ENCODE results near the gene EME2.

DNA sequence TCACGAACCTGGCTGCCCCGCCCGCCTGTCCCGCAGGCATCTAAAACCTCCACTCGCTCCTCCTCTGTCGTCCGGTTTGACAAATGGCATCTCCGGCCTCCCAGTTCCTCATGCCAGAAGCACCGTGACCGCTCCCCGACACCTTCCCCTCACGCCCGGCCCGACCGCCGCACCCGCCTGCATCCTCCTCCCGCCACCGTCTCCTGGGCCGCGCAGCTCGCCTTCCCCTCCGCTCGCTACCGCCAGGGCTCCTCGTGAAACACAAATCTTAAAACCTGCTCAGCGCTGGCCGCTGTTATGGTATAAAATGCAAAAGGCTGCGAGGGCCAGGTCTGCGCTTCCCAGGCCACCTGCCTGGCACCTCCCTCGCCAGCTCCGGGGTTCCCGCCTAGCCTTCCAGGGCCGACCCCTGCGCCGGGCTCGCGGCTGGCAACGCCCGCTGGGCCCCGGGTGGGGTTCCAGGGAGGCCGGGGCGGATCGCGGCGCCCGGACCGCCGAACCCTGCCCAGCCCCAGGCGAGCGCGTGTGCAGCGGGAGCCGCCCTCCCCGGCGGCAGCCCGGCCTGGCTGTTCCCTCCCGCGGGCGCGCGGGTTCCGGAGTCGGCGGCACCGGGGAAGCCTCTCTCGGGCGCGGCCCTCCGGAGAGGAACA, 9.3 kb downstream of the EME2 start:
- no peak for TF ChIP-seq POLR2AphosphoS5 (IDR thresholded peaks at IDR 0.05)
- TF ChIP-seq, protein P1, sequence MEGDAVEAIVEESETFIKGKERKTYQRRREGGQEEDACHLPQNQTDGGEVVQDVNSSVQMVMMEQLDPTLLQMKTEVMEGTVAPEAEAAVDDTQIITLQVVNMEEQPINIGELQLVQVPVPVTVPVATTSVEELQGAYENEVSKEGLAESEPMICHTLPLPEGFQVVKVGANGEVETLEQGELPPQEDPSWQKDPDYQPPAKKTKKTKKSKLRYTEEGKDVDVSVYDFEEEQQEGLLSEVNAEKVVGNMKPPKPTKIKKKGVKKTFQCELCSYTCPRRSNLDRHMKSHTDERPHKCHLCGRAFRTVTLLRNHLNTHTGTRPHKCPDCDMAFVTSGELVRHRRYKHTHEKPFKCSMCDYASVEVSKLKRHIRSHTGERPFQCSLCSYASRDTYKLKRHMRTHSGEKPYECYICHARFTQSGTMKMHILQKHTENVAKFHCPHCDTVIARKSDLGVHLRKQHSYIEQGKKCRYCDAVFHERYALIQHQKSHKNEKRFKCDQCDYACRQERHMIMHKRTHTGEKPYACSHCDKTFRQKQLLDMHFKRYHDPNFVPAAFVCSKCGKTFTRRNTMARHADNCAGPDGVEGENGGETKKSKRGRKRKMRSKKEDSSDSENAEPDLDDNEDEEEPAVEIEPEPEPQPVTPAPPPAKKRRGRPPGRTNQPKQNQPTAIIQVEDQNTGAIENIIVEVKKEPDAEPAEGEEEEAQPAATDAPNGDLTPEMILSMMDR (IDR thresholded peaks at IDR 0.05) = peak in 1 of 3 experiments; percentile 25
- no peak for TF ChIP-seq EP300 (IDR thresholded peaks at IDR 0.05)
